ENCODE measurements around the gene DCLK3.

The DCLK3 gene

GRCh38 chr3:36795622-36796021 lies 31.3 kb upstream of the DCLK3 start:
- DNase-seq, result no peak

GRCh38 chr3:36792342-36792741 lies 28.0 kb upstream of the DCLK3 start:
- Histone ChIP-seq H3K4me1 (no peaks in the 10 kb centered on the region), H3K27me3 (no peaks in the 10 kb centered on the region), H3K9me3 (no peaks in the 10 kb centered on the region), H3K4me3 (no peak overlapping the region), H3K36me3 (no peaks in the 10 kb centered on the region), H3K27ac (no peak overlapping the region)
- intact Hi-C loops (cut with DNase I; ENCODE audit: low total_unique reads), result no loop called here
- no peak for DNase-seq
- TF ChIP-seq CTCF (IDR thresholded peaks at IDR 0.05), result peak in 1 of 2 experiments; percentile 8

More at GRCh38 chr3:36795622-36796021, 31.3 kb upstream of the DCLK3 start:
- Histone ChIP-seq H3K27me3 (no peaks in the 10 kb centered on the region), H3K27ac (no peak overlapping the region), H3K4me3 (no peak overlapping the region), H3K9me3 (no peaks in the 10 kb centered on the region), H3K4me1 (no peaks in the 10 kb centered on the region), H3K36me3 (no peaks in the 10 kb centered on the region)
- no peak for TF ChIP-seq CTCF (IDR thresholded peaks at IDR 0.05)
- intact Hi-C loops (cut with DNase I; ENCODE audit: low total_unique reads), result no loop called here

- no peak overlapping the region for H3K27ac ChIP-seq
- no peak overlapping the region for H3K4me3 ChIP-seq
- intact Hi-C loops (cut with DNase I; ENCODE audit: low total_unique reads), result no loop called here
- no peak for DNase-seq
- no peak for TF ChIP-seq CTCF (IDR thresholded peaks at IDR 0.05)
- H3K36me3 ChIP-seq, result no peaks in the 10 kb centered on the region
- H3K9me3 ChIP-seq, result no peaks in the 10 kb centered on the region
- no peaks in the 10 kb centered on the region for H3K4me1 ChIP-seq
- no peaks in the 10 kb centered on the region for H3K27me3 ChIP-seq
Measured at GRCh38 chr3:36790765-36791164, 26.4 kb upstream of the DCLK3 start.

- Histone ChIP-seq H3K36me3 (no peaks in the 10 kb centered on the region), H3K4me1 (no peaks in the 10 kb centered on the region), H3K9me3 (no peaks in the 10 kb centered on the region), H3K4me3 (no peak overlapping the region), H3K27me3 (no peaks in the 10 kb centered on the region), H3K27ac (no peak overlapping the region)
- TF ChIP-seq CTCF (IDR thresholded peaks at IDR 0.05), result no peak
- intact Hi-C loops (cut with DNase I; ENCODE audit: low total_unique reads), result no loop called here
- peak in 1 of 2 donors; percentile 33 for DNase-seq
Measured at GRCh38 chr3:36786921-36787890, 22.9 kb upstream of the DCLK3 start.

GRCh38 chr3:36784138-36784635 lies 19.8 kb upstream of the DCLK3 start:
- no peak for TF ChIP-seq CTCF (IDR thresholded peaks at IDR 0.05)
- Histone ChIP-seq H3K4me3 (no peak overlapping the region), H3K27ac (no peak overlapping the region), H3K36me3 (no peaks in the 10 kb centered on the region), H3K4me1 (no peaks in the 10 kb centered on the region), H3K27me3 (no peaks in the 10 kb centered on the region), H3K9me3 (no peaks in the 10 kb centered on the region)
- intact Hi-C loops (cut with DNase I; ENCODE audit: low total_unique reads), result no loop called here
- DNase-seq, result no peak
